ENCODE measurements around the gene KIF6. TPM values are rescaled to one million over a fixed set of nuclear protein-coding genes. Genes with fewer than 3 reads are reported as not detected.

Gene KIF6
- total RNA-seq = under 1 TPM; 0.62 to 0.96 TPM

- peak; percentile 83 for DNase-seq
- peak within 1 kb of the TSS; percentile 74 for H3K27ac Mint-ChIP-seq
- no peaks in the 10 kb centered on the region for H3K9me3 Mint-ChIP-seq
- H3K4me1 Mint-ChIP-seq = peaks cover 3% of the 10 kb centered on the region
- H3K36me3 Mint-ChIP-seq = no peaks in the 10 kb centered on the region
- no peaks in the 10 kb centered on the region for H3K27me3 Mint-ChIP-seq
- H3K4me3 Mint-ChIP-seq = peak within 1 kb of the TSS; percentile 95
Measured at GRCh38 chr6:39724787-39725631, at the start of gene KIF6. Gene KIF6 (minus strand): TSS chr6:39725408. CDS start chr6:39725310, 98 bp downstream.

GRCh38 chr6:39773782-39774181 lies 48.6 kb upstream of the KIF6 start:
- Mint-ChIP-seq H3K27me3 (peaks cover 17% of the 10 kb centered on the region), H3K27ac (no peak overlapping the region), H3K9me3 (no peaks in the 10 kb centered on the region), H3K4me1 (no peaks in the 10 kb centered on the region), H3K4me3 (no peak overlapping the region), H3K36me3 (no peaks in the 10 kb centered on the region)
- no peak for DNase-seq

GRCh38 chr6:39772559-39773273 lies 47.5 kb upstream of the KIF6 start:
- Mint-ChIP-seq H3K4me1 (no peaks in the 10 kb centered on the region), H3K27me3 (peaks cover 17% of the 10 kb centered on the region), H3K4me3 (no peak overlapping the region), H3K9me3 (no peaks in the 10 kb centered on the region), H3K36me3 (no peaks in the 10 kb centered on the region), H3K27ac (no peak overlapping the region)
- no peak for DNase-seq

- Mint-ChIP-seq H3K27me3 (peaks cover 28% of the 10 kb centered on the region), H3K36me3 (no peaks in the 10 kb centered on the region), H3K4me1 (no peaks in the 10 kb centered on the region), H3K4me3 (no peak overlapping the region), H3K27ac (no peak overlapping the region), H3K9me3 (no peaks in the 10 kb centered on the region)
- DNase-seq = no peak
Measured at GRCh38 chr6:39770446-39770845, 45.2 kb upstream of the KIF6 start.

GRCh38 chr6:39769012-39769411 lies 43.8 kb upstream of the KIF6 start:
- no peak for DNase-seq
- peaks cover 39% of the 10 kb centered on the region for H3K27me3 Mint-ChIP-seq
- H3K4me3 Mint-ChIP-seq = no peak overlapping the region
- no peaks in the 10 kb centered on the region for H3K4me1 Mint-ChIP-seq
- no peak overlapping the region for H3K27ac Mint-ChIP-seq
- H3K9me3 Mint-ChIP-seq = no peaks in the 10 kb centered on the region
- H3K36me3 Mint-ChIP-seq = no peaks in the 10 kb centered on the region

GRCh38 chr6:39765508-39766065 lies 40.4 kb upstream of the KIF6 start:
- H3K9me3 Mint-ChIP-seq = no peaks in the 10 kb centered on the region
- H3K27me3 Mint-ChIP-seq = peaks cover 40% of the 10 kb centered on the region
- no peak overlapping the region for H3K27ac Mint-ChIP-seq
- H3K36me3 Mint-ChIP-seq = no peaks in the 10 kb centered on the region
- no peaks in the 10 kb centered on the region for H3K4me1 Mint-ChIP-seq
- H3K4me3 Mint-ChIP-seq = no peak overlapping the region
- no peak for DNase-seq

- DNase-seq = no peak
- Mint-ChIP-seq H3K9me3 (no peaks in the 10 kb centered on the region), H3K36me3 (no peaks in the 10 kb centered on the region), H3K4me3 (no peak overlapping the region), H3K4me1 (no peaks in the 10 kb centered on the region), H3K27ac (no peak overlapping the region), H3K27me3 (peaks cover 25% of the 10 kb centered on the region)
Measured at GRCh38 chr6:39760226-39760952, 35.2 kb upstream of the KIF6 start.

- DNase-seq = no peak
- Mint-ChIP-seq H3K9me3 (no peaks in the 10 kb centered on the region), H3K4me3 (no peak overlapping the region), H3K27me3 (peaks cover 14% of the 10 kb centered on the region), H3K27ac (no peak overlapping the region), H3K4me1 (no peaks in the 10 kb centered on the region), H3K36me3 (no peaks in the 10 kb centered on the region)
Measured at GRCh38 chr6:39758905-39759605, 33.8 kb upstream of the KIF6 start.

- H3K9me3 Mint-ChIP-seq = no peaks in the 10 kb centered on the region
- H3K36me3 Mint-ChIP-seq = no peaks in the 10 kb centered on the region
- peaks cover 1% of the 10 kb centered on the region for H3K27me3 Mint-ChIP-seq
- no peak overlapping the region for H3K27ac Mint-ChIP-seq
- no peak for DNase-seq
- H3K4me1 Mint-ChIP-seq = no peaks in the 10 kb centered on the region
- no peak overlapping the region for H3K4me3 Mint-ChIP-seq
Measured at GRCh38 chr6:39756582-39756981, 31.4 kb upstream of the KIF6 start.

- DNase-seq = no peak
- H3K27me3 Mint-ChIP-seq = peaks cover 4% of the 10 kb centered on the region
- H3K4me3 Mint-ChIP-seq = no peak overlapping the region
- no peaks in the 10 kb centered on the region for H3K4me1 Mint-ChIP-seq
- no peaks in the 10 kb centered on the region for H3K36me3 Mint-ChIP-seq
- H3K9me3 Mint-ChIP-seq = no peaks in the 10 kb centered on the region
- no peak overlapping the region for H3K27ac Mint-ChIP-seq
Measured at GRCh38 chr6:39755231-39755630, 30.0 kb upstream of the KIF6 start.

- no peaks in the 10 kb centered on the region for H3K36me3 Mint-ChIP-seq
- H3K27ac Mint-ChIP-seq = no peak overlapping the region
- H3K9me3 Mint-ChIP-seq = no peaks in the 10 kb centered on the region
- no peak overlapping the region for H3K4me3 Mint-ChIP-seq
- H3K27me3 Mint-ChIP-seq = peaks cover 7% of the 10 kb centered on the region
- no peaks in the 10 kb centered on the region for H3K4me1 Mint-ChIP-seq
- DNase-seq = no peak
Measured at GRCh38 chr6:39754514-39755115, 29.4 kb upstream of the KIF6 start.

- no peak for DNase-seq
- peaks cover 10% of the 10 kb centered on the region for H3K27me3 Mint-ChIP-seq
- H3K36me3 Mint-ChIP-seq = no peaks in the 10 kb centered on the region
- no peak overlapping the region for H3K4me3 Mint-ChIP-seq
- no peak overlapping the region for H3K27ac Mint-ChIP-seq
- no peaks in the 10 kb centered on the region for H3K4me1 Mint-ChIP-seq
- H3K9me3 Mint-ChIP-seq = no peaks in the 10 kb centered on the region
Measured at GRCh38 chr6:39753725-39754045, 28.5 kb upstream of the KIF6 start.

GRCh38 chr6:39752835-39753724 lies 27.9 kb upstream of the KIF6 start:
- Mint-ChIP-seq H3K9me3 (no peaks in the 10 kb centered on the region), H3K36me3 (no peaks in the 10 kb centered on the region), H3K4me1 (no peaks in the 10 kb centered on the region), H3K27me3 (peaks cover 10% of the 10 kb centered on the region), H3K27ac (no peak overlapping the region), H3K4me3 (no peak overlapping the region)
- DNase-seq = no peak

Data from activated naive CD8-positive, alpha-beta T cell treated with anti-CD3 and anti-CD28 coated beads for 36 hours (primary cell).